K562 (cell line): ENCODE measurements around the gene C6orf47. TPM values are rescaled to one million over a fixed set of nuclear protein-coding genes. Genes with fewer than 3 reads are reported as not detected.
A peak's percentile ranks its signal among the peaks of the same experiment; 100 is the strongest.

ENCODE experiments used
- ADNP ChIP-seq: fragments of 200-800 bp; sonication (Bioruptor generic); IDR thresholded peaks from 2 replicates; pipeline ENCODE4 v1.6.1; 2016; ENCODE audit warnings: missing genetic modification characterization, missing compliant biosample characterization
- CHD2 ChIP-seq: IDR thresholded peaks from 2 replicates; pipeline ENCODE4 v1.6.1; 2011; ENCODE audit warnings: low read depth, low read length
- DNMT1 ChIP-seq: fragments of 450-650 bp; IDR thresholded peaks from 2 replicates; pipeline ENCODE4 v1.6.1; 2016; ENCODE audit warnings: antibody characterized with exemption, mild to moderate bottlenecking
- ELF2 ChIP-seq: fragments of 250-450 bp; sonication (Bioruptor Pico); IDR thresholded peaks from 2 replicates; pipeline ENCODE4 v1.5.0; 2021; ENCODE audit warnings: mild to moderate bottlenecking
- EP300 ChIP-seq: IDR thresholded peaks from 2 replicates; pipeline ENCODE4 v1.6.1; 2012; ENCODE audit warnings: low read length, improper control_type of control experiment
- ETV5 ChIP-seq: sonication (generic); formaldehyde crosslinking; IDR thresholded peaks from 2 replicates; pipeline ENCODE4 v1.4.0; 2020; ENCODE audit warnings: low read depth, mild to moderate bottlenecking, missing genetic modification reagents
- HEY1 ChIP-seq: fragments of 250-450 bp; sonication (Bioruptor Pico); IDR thresholded peaks from 2 replicates; pipeline ENCODE4 v1.5.0; 2020; ENCODE audit warnings: mild to moderate bottlenecking, moderate library complexity, borderline replicate concordance
- KLF13 ChIP-seq: fragments of 450-650 bp; IDR thresholded peaks from 2 replicates; pipeline ENCODE4 v1.6.1; 2016; ENCODE audit warnings: missing genetic modification characterization, low read depth, mild to moderate bottlenecking, missing compliant biosample characterization, moderate library complexity, borderline replicate concordance
- MAFF ChIP-seq: IDR thresholded peaks from 2 replicates; pipeline ENCODE4 v1.6.1; 2012; ENCODE audit warnings: low read length, improper control_type of control experiment
- MAZ ChIP-seq, 2 experiments: fragments of 450-650 bp in 1 of 2; sonication (generic) in 1 of 2; formaldehyde crosslinking; IDR thresholded peaks in 1 of 2; conservative IDR thresholded peaks in 1 of 2; 2 replicates each; pipeline versions ENCODE4 v1.4.0 to v1.5.0; 2020; ENCODE audit warnings: mild to moderate bottlenecking in 1 of 2, missing genetic modification reagents in 1 of 2
- NFE2 ChIP-seq: IDR thresholded peaks from 2 replicates; pipeline ENCODE4 v1.6.1; 2014; ENCODE audit warnings: antibody characterized with exemption, low read depth
- PHF20 ChIP-seq: fragments of 450-650 bp; IDR thresholded peaks from 2 replicates; pipeline ENCODE4 v1.6.1; 2018; ENCODE audit not compliant: partially characterized antibody
- PRMT5 ChIP-seq: sonication (generic); formaldehyde crosslinking; IDR thresholded peaks from 2 replicates; pipeline ENCODE4 v1.5.0; 2020; ENCODE audit warnings: missing genetic modification reagents
- RAD51 ChIP-seq: fragments of 450-650 bp; IDR thresholded peaks from 2 replicates; pipeline ENCODE4 v1.7.1; 2016; ENCODE audit warnings: low read depth, mild to moderate bottlenecking, borderline replicate concordance
- TCF3 ChIP-seq: sonication (generic); formaldehyde crosslinking; IDR thresholded peaks from 2 replicates; pipeline ENCODE4 v1.4.0; 2020; ENCODE audit warnings: mild to moderate bottlenecking, missing genetic modification reagents
- TCF7L2 ChIP-seq: fragments of 150-350 bp; IDR thresholded peaks from 2 replicates; pipeline ENCODE4 v1.6.1; 2016; ENCODE audit warnings: low read depth, mild to moderate bottlenecking, low read length, moderate library complexity
- THAP12 ChIP-seq: fragments of 250-450 bp; sonication (Bioruptor Pico); IDR thresholded peaks from 2 replicates; pipeline ENCODE4 v1.9.0; 2021; ENCODE audit warnings: mild to moderate bottlenecking, inconsistent platforms
- XRCC4 ChIP-seq: IDR thresholded peaks from one replicate; pipeline ENCODE4 v1.6.1; 2011; ENCODE audit not compliant: insufficient read depth, insufficient read length; ENCODE audit errors: extremely low read depth
- ZNF511 ChIP-seq: sonication (generic); formaldehyde crosslinking; IDR thresholded peaks from 2 replicates; pipeline ENCODE4 v1.8.0; 2022; ENCODE audit warnings: mild to moderate bottlenecking, missing genetic modification reagents
- ZNF764 ChIP-seq: fragments of 250-450 bp; sonication (Bioruptor Pico); IDR thresholded peaks from 2 replicates; pipeline ENCODE4 v1.4.0; 2020; ENCODE audit warnings: low read depth, mild to moderate bottlenecking, moderate library complexity
- polyA plus RNA-seq, 8 experiments: library from polyadenylated mRNA; depleted of rRNA in 4 of 8; stranded (reverse) in 5 of 8; unstranded in 3 of 8; fragments of >200 nt; fragmentation: Nextera tagmentation in 2 of 8; fragmentation: Illumina TruSeq in 1 of 8; extraction: Ambion mirVana in 2 of 8; extraction: Trizol in 1 of 8; gene quantifications; 2 replicates each; pipeline versions ENCODE4 v1.2.1 to v1.2.3, GENCODE V29; 2011 to 2014; ENCODE audit warnings: inconsistent platforms in 1 of 8, missing spikeins in 1 of 8
- total RNA-seq, 7 experiments: library from RNA; depleted of rRNA in 6 of 7; stranded (reverse); fragments of >200 nt in 6 of 7; fragmentation: Illumina TruSeq in 2 of 7; extraction: Trizol in 2 of 7; gene quantifications; 2 replicates each; pipeline versions ENCODE4 v1.2.1 to v1.2.3, GENCODE V29; 2011 to 2021; ENCODE audit warnings: low replicate concordance in 1 of 7
- TF ChIP-seq, protein P1 (sequence below): fragments of 250-450 bp; sonication (Bioruptor Pico); IDR thresholded peaks from 2 replicates; pipeline ENCODE4 v1.4.0; 2020; ENCODE audit warnings: borderline replicate concordance
- TF ChIP-seq, protein P2 (sequence below): fragments of 150-350 bp; IDR thresholded peaks from 2 replicates; pipeline ENCODE4 v1.6.1; 2014; ENCODE audit warnings: low read depth, mild to moderate bottlenecking, low read length, borderline replicate concordance

Gene C6orf47
- total and polyA plus RNA-seq, 9 of the 15 experiments (the other 6 are each of a cell fraction or from before 2014, with no cell fraction given), result 0.14 to 43.8 (median 27.0) TPM

DNA sequence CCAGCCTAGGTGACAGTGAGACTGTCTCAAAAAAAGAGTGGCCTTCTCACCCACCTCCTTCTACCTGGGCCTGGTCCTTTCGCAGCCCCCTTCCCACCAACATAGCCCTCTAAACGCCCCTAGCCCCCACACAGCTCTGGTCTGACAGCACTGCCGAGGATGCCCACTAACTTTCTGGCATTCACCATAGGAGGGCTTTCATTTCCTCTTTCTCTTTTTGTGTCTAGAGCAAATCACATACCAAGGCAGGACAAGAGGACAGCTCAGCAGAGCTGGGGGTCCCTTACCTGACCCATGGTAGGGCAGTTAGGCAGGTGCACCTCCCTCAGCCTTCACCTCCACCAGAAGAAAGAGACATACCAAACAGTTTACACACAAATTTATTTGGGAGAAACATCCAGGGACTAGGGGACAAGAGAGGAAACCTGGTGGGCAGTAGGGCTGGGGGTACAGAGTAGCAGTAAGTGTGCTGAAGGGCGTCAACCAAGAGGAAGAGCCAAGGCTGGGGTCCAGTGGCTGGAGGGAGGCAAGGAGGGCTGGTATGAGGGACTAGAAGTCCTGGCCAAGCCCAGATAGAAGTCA, 15.8 kb upstream of the C6orf47 start (continued):
- TF ChIP-seq NFE2 (no peak), ZNF764 (CRISPR knock-in tag) (no peak), ETV5 (CRISPR knock-in tag) (no peak), DNMT1 (0 out of 2 replicates have a peak, but pooled peaks have one; percentile 83), MAFF (no peak), PRMT5 (CRISPR knock-in tag) (no peak), ADNP (tag) (no peak), CHD2 (no peak), XRCC4 (no peak), ZNF511 (CRISPR knock-in tag) (no peak), RAD51 (no peak), ELF2 (no peak), PHF20 (no peak), MAZ (CRISPR knock-in tag; conservative IDR thresholded peaks at IDR 0.05 in 1 of 2, IDR thresholded peaks at IDR 0.05 in 1 of 2) (no peak), TCF7L2 (no peak), KLF13 (tag) (no peak), EP300 (no peak), TCF3 (CRISPR knock-in tag) (no peak; the same call in 1 of the 2 replicates), HEY1 (CRISPR knock-in tag) (no peak), THAP12 (CRISPR knock-in tag) (no peak)
- TF ChIP-seq, protein P1, sequence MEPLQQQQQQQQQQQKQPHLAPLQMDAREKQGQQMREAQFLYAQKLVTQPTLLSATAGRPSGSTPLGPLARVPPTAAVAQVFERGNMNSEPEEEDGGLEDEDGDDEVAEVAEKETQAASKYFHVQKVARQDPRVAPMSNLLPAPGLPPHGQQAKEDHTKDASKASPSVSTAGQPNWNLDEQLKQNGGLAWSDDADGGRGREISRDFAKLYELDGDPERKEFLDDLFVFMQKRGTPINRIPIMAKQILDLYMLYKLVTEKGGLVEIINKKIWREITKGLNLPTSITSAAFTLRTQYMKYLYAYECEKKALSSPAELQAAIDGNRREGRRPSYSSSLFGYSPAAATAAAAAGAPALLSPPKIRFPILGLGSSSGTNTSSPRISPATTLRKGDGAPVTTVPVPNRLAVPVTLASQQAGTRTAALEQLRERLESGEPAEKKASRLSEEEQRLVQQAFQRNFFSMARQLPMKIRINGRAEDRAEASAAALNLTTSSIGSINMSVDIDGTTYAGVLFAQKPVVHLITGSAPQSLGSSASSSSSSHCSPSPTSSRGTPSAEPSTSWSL, result no peak
- TF ChIP-seq, protein P2, sequence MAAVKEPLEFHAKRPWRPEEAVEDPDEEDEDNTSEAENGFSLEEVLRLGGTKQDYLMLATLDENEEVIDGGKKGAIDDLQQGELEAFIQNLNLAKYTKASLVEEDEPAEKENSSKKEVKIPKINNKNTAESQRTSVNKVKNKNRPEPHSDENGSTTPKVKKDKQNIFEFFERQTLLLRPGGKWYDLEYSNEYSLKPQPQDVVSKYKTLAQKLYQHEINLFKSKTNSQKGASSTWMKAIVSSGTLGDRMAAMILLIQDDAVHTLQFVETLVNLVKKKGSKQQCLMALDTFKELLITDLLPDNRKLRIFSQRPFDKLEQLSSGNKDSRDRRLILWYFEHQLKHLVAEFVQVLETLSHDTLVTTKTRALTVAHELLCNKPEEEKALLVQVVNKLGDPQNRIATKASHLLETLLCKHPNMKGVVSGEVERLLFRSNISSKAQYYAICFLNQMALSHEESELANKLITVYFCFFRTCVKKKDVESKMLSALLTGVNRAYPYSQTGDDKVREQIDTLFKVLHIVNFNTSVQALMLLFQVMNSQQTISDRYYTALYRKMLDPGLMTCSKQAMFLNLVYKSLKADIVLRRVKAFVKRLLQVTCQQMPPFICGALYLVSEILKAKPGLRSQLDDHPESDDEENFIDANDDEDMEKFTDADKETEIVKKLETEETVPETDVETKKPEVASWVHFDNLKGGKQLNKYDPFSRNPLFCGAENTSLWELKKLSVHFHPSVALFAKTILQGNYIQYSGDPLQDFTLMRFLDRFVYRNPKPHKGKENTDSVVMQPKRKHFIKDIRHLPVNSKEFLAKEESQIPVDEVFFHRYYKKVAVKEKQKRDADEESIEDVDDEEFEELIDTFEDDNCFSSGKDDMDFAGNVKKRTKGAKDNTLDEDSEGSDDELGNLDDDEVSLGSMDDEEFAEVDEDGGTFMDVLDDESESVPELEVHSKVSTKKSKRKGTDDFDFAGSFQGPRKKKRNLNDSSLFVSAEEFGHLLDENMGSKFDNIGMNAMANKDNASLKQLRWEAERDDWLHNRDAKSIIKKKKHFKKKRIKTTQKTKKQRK, result no peak
